Measurements from ENCODE around the gene HIGD1B.

DNA sequence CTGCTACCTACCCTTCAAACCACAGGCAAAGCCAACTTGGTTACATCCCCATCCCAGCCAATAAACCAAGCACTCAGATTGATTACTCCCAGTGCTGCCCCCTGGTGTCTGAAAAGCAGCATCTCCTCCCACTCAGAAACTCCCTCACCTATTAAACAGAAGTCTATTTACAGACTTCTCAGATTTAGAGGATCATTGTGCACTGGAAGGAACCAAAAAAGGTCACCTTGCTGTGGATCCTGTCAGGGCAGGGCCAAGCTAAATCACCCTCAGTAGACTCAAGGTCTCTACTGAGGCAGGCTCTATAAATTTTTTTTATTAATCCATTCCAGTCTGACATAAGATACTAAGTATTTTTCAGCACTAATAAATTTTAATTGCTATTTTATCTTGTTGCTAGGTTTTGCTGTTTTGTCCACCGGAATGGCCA is 17.6 kb downstream of the HIGD1B start:
- TF ChIP-seq, protein P1, sequence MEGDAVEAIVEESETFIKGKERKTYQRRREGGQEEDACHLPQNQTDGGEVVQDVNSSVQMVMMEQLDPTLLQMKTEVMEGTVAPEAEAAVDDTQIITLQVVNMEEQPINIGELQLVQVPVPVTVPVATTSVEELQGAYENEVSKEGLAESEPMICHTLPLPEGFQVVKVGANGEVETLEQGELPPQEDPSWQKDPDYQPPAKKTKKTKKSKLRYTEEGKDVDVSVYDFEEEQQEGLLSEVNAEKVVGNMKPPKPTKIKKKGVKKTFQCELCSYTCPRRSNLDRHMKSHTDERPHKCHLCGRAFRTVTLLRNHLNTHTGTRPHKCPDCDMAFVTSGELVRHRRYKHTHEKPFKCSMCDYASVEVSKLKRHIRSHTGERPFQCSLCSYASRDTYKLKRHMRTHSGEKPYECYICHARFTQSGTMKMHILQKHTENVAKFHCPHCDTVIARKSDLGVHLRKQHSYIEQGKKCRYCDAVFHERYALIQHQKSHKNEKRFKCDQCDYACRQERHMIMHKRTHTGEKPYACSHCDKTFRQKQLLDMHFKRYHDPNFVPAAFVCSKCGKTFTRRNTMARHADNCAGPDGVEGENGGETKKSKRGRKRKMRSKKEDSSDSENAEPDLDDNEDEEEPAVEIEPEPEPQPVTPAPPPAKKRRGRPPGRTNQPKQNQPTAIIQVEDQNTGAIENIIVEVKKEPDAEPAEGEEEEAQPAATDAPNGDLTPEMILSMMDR (IDR thresholded peaks at IDR 0.05; ENCODE audit: low read depth, low read length): peak; percentile 91
- TF ChIP-seq EZH2phosphoT487 (IDR thresholded peaks at IDR 0.05; ENCODE audit: low read depth): no peak
